ENCODE results near the gene EML6. TPM values are rescaled to one million over a fixed set of nuclear protein-coding genes. Genes with fewer than 3 reads are reported as not detected.

Gene EML6
- total and polyA plus RNA-seq, 2 experiments from 2014 or later: 2.7 to 6.2 TPM

GRCh38 chr2:54787270-54787669 is 63.8 kb downstream of the EML6 start (continued):
- TF ChIP-seq JUNB (IDR thresholded peaks at IDR 0.05; ENCODE audit: unreplicated experiment) (no peak), POLR2AphosphoS5 (IDR thresholded peaks at IDR 0.05; ENCODE audit: low read depth) (no peak), ZNF331 (CRISPR knock-in tag; IDR thresholded peaks at IDR 0.05; ENCODE audit: low read depth) (no peak), EZH2phosphoT487 (IDR thresholded peaks at IDR 0.05; ENCODE audit: unreplicated experiment) (no peak), ZNF114 (CRISPR knock-in tag; IDR thresholded peaks at IDR 0.05) (no peak)

- no peaks in the 10 kb centered on the region; the same call in 2 of the 3 replicates for H3K9me3 Mint-ChIP-seq
- no peaks in the 10 kb centered on the region for H3K9me2 ChIP-seq (ENCODE audit: insufficient read depth)
- no peak for ATAC-seq
- H3K4me3 Mint-ChIP-seq: no peak overlapping the region
- H3K27ac Mint-ChIP-seq: no peak overlapping the region
- peaks cover 1% of the 10 kb centered on the region for H3K27me3 Mint-ChIP-seq (ENCODE audit: insufficient read depth, low read depth, poor library complexity)
- no peaks in the 10 kb centered on the region for H3K4me1 Mint-ChIP-seq
- no peak overlapping the region for H3K4me3 ChIP-seq
- no peak for DNase-seq (ENCODE audit: low spot score)
- H3K36me3 ChIP-seq (ENCODE audit: insufficient read depth): no peaks in the 10 kb centered on the region
- no peaks in the 10 kb centered on the region for H3K36me3 Mint-ChIP-seq (ENCODE audit: low read depth)
- no peaks in the 10 kb centered on the region; the same call in 1 of the 2 replicates for H4K20me1 ChIP-seq (replicated peaks; ENCODE audit: insufficient read depth)
- no peak overlapping the region for H2AFZ ChIP-seq
- H3K79me2 ChIP-seq (replicated peaks; ENCODE audit: insufficient read depth): no peaks in the 10 kb centered on the region
- no peaks in the 10 kb centered on the region for H3F3A ChIP-seq (replicated peaks; ENCODE audit: low read depth)
- TF ChIP-seq ETS1 (IDR thresholded peaks at IDR 0.05) (no peak), EZH2phosphoT487 (IDR thresholded peaks at IDR 0.05; ENCODE audit: unreplicated experiment) (no peak), ZNF114 (CRISPR knock-in tag; IDR thresholded peaks at IDR 0.05) (no peak)
- no peaks in the 10 kb centered on the region for H3K27me3 ChIP-seq (ENCODE audit: insufficient read depth)
- H3K27ac ChIP-seq (ENCODE audit: low read depth): no peak overlapping the region
- no peak overlapping the region for H3K4me2 ChIP-seq
- no peaks in the 10 kb centered on the region for H3K4me1 ChIP-seq (ENCODE audit: insufficient read depth)
These were observed 64.4 kb downstream of the EML6 start for GRCh38 chr2:54787755-54788366.

- DNase-seq (ENCODE audit: low spot score) (no peak), ATAC-seq (no peak)
- Histone ChIP-seq H3K9me2 (ENCODE audit: insufficient read depth) (no peaks in the 10 kb centered on the region), H4K20me1 (replicated peaks; ENCODE audit: insufficient read depth) (no peaks in the 10 kb centered on the region; the same call in 1 of the 2 replicates), H3K4me1 (ENCODE audit: insufficient read depth) (no peaks in the 10 kb centered on the region), H2AFZ (no peak overlapping the region), H3F3A (replicated peaks; ENCODE audit: low read depth) (no peaks in the 10 kb centered on the region), H3K4me3 (no peak overlapping the region), H3K36me3 (ENCODE audit: insufficient read depth) (no peaks in the 10 kb centered on the region), H3K27me3 (ENCODE audit: insufficient read depth) (no peaks in the 10 kb centered on the region), H3K4me2 (no peak overlapping the region), H3K27ac (ENCODE audit: low read depth) (no peak overlapping the region), H3K79me2 (replicated peaks; ENCODE audit: insufficient read depth) (no peaks in the 10 kb centered on the region)
- Mint-ChIP-seq H3K9me3 (no peaks in the 10 kb centered on the region; the same call in 2 of the 3 replicates), H3K27me3 (ENCODE audit: insufficient read depth, low read depth, poor library complexity) (peaks cover 5% of the 10 kb centered on the region), H3K4me3 (no peak overlapping the region), H3K36me3 (ENCODE audit: low read depth) (no peaks in the 10 kb centered on the region), H3K27ac (no peak overlapping the region), H3K4me1 (0 out of 3 replicates have a peak, but pooled peaks cover 3% of the 10 kb centered on the region)
- TF ChIP-seq NANOG (IDR thresholded peaks at IDR 0.05; ENCODE audit: borderline replicate concordance): no peak
- TF ChIP-seq STAT1 (IDR thresholded peaks at IDR 0.05; ENCODE audit: unreplicated experiment): no peak
- TF ChIP-seq CREB1 (CRISPR knock-in tag; IDR thresholded peaks at IDR 0.05; ENCODE audit: low read depth): no peak
- no peak for TF ChIP-seq CTCF (conservative IDR thresholded peaks at IDR 0.05; ENCODE audit: low read depth in 2 of 2)
- TF ChIP-seq EZH2phosphoT487 (IDR thresholded peaks at IDR 0.05; ENCODE audit: unreplicated experiment): no peak
- TF ChIP-seq ZNF331 (CRISPR knock-in tag; IDR thresholded peaks at IDR 0.05; ENCODE audit: low read depth): no peak
- no peak for TF ChIP-seq EZH2 (IDR thresholded peaks at IDR 0.05; ENCODE audit: low read depth, unreplicated experiment)
- TF ChIP-seq ETS1 (IDR thresholded peaks at IDR 0.05): no peak
- TF ChIP-seq POLR2AphosphoS5 (IDR thresholded peaks at IDR 0.05; ENCODE audit: low read depth): no peak
These were observed 66.4 kb downstream of the EML6 start for GRCh38 chr2:54789878-54790277.

All from GM23338 (cell line).